Stimulated activated CD8-positive, alpha-beta memory T cell treated with anti-CD3 and anti-CD28 coated beads, Interleukin-12 subunit alpha, Interleukin-12 subunit beta, amount 100 ng/mL, for 24 hours (primary cell): ENCODE measurements around the gene SLC25A25.
A peak's percentile ranks its signal among the peaks of the same experiment; 100 is the strongest.

Experiments
- DNase-seq: peaks from one replicate; pipeline ENCODE4 v3.0.0-alpha.2; 2020; ENCODE audit errors: extremely low read depth

Gene SLC25A25

DNA sequence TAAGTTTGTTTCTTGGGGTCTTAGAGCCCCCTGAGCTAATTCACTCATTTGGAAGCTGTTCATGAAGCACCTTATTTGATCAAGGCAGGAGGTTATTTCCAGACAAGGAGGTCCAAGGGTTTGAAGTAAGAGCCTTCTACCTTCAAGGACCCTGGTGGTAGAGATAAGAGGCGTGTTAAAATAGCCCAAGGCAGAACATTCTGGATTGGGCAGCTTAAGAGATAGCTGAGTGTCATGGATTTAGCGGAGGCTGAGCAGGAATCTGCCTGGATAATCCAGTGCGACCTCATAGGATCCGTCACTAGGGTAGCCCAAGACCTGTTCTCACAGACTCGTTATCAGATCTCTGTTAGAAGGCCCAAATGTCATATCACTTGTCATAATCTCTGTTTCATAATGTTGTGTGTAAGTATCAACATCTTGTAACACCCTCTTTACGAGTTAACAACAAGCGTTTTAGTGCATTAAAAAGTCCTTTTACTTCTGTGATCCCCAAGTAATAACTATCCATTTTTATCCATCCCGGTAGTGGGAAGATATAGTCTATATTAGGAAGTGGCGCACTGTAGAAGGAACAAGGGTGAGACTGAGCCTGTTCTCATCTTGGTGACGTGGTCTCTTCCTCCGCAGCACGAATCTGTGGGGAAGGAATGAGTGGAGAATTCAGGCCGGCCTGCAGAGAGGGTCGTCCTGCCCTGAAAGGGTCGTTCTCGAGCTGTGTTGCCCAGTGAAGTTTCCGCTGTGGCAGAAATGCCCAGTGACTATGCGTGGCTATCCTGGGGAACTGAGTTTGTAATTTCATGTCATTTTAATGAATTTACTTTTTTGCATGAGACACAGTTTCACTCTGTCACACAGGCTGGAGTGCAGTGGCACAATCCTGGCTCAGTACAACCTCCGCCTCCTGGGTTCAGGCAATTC, 28.8 kb downstream of the SLC25A25 start:
- DNase-seq: no peak

DNA sequence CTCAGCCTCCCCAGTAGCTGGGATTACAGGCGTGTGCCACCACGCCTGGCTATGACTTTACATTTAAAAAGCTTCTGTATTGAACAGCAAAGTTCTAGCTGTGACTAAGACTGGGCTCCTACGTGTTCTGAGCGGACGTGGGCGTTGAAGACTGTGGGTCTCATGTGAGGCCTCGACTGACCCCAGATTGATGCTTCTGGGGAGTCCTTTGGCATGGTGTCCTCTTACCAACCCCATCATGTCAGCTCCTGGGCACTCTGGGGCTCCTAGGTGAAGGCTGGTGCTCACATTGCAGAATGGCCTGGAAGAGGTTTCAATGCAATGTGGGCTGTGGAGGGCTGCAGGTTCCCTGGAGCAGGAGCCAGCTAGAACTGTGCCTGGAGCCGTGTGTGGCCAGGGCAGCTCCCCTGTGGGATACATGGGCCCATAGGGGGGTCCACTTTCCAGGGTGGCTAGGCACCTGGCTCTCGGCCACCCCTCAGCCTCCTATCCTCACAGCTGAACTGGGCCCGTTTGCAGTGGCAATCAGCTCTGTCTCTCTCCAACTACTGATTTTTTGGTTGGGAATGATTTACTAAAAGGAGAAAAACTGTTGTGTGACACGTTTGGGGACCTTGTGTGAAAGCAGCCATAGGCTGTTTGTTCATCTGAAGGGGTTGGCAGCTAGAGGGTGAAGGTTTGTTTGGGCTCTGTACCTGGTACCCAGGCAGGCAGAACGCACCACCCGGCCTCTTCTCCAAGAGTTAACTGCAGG, 29.7 kb downstream of the SLC25A25 start:
- DNase-seq: no peak

GRCh38 chr9:128098297-128099230, 30.5 kb downstream of the SLC25A25 start:
- peak; percentile 30 for DNase-seq

GRCh38 chr9:128099231-128099931, 31.3 kb downstream of the SLC25A25 start:
- no peak for DNase-seq

GRCh38 chr9:128099932-128100491, 32.0 kb downstream of the SLC25A25 start:
- no peak for DNase-seq

- DNase-seq: no peak
These were observed 32.5 kb downstream of the SLC25A25 start for GRCh38 chr9:128100581-128100980.

GRCh38 chr9:128101231-128101661, 33.2 kb downstream of the SLC25A25 start:
- no peak for DNase-seq

DNA sequence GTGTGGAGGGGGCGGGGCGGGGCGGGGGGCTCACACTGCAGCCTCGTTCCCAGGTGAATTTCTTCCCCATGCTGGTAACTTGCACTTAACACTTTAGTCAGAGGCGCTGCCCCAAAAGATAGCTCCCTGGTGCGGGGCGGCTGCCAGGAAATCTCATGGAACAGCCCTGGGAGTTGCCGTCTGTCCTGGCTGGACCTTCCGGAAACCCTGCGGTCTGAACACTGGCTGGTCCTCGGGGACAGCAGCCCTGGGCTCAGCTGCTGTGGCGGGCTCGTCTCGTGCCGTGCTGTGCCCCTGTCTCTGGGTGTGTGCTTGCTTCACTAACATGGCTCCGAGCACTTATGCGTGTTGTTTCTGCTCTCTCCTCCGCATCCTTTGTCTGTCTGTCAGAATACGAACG, 33.7 kb downstream of the SLC25A25 start:
- no peak for DNase-seq

GRCh38 chr9:128102196-128102595, 34.2 kb downstream of the SLC25A25 start:
- no peak for DNase-seq

DNA sequence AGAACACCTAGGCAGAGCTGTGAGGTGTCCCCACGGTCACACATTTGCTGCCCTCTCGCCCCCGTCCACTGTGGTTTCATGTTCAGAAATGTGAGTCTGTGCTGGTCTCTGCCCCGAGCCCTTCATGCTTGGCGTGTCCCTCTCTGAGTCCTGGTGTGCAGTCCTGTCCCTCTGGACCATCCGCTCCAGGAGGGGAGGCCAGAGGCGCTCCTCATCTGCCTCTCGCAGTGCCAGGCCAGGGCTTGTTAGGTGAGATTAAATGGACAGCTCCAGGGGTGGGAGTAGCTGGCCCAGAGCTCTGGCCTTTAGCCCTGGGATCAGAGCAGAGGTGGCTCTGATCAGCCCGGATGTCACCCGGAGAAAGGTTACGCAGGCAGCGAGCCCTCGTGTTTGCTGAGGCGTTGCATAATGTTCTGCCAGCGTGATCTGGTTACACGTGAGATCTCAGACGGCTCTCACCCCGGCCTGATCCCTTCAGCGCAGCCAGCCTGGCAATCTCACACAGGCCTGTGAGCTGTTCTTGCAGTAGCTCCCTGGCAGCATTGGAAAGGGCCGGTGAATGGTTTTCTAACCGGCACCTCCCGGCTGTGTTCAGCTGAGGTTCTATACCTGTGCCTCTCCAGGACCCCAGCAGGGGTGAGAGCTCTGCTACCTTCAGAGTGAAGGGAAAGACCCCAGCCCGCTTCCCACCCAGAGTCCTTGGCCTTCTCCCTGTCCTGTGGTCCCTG, 35.0 kb downstream of the SLC25A25 start:
- no peak for DNase-seq

DNA sequence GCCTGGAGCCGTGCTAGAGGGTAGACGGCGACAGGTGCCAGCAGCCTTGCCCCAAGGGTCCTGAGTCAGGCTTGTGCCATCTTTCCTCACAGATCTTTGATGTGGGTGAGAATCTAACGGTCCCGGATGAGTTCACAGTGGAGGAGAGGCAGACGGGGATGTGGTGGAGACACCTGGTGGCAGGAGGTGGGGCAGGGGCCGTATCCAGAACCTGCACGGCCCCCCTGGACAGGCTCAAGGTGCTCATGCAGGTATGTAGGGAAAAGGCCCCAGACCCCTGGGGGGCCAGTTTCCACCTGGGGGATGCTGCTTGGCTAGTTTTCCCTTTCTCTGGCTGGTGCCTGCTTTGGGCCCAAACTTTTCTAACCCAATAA, 35.5 kb downstream of the SLC25A25 start:
- DNase-seq: no peak

DNA sequence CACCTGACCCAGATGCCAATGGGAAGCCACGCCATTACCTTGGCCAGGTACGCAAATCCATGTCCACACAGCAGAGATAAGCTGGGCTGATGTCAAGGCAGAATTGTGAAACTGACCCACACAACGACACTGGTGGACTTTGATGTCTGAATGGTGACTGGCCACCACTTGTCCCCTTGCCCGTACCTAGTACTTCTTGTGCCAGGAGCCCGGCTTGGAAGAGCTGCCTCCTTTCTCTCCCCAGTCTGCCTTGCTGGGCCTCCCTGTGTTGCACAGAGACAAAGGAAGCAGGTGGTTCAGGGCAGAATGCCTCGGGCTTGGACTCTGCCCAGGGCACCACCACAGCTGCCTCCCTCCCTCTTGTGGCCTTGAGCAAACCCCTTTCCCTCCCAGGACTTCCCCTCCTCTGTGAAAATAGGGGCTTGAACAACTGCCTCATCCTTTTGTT, 36.2 kb downstream of the SLC25A25 start:
- DNase-seq: no peak

- DNase-seq: no peak
These were observed 37.6 kb downstream of the SLC25A25 start for GRCh38 chr9:128105538-128106175.

GRCh38 chr9:128106181-128106939, 38.3 kb downstream of the SLC25A25 start:
- DNase-seq: no peak

- DNase-seq: no peak
These were observed 39.0 kb downstream of the SLC25A25 start for GRCh38 chr9:128106940-128107467.

DNA sequence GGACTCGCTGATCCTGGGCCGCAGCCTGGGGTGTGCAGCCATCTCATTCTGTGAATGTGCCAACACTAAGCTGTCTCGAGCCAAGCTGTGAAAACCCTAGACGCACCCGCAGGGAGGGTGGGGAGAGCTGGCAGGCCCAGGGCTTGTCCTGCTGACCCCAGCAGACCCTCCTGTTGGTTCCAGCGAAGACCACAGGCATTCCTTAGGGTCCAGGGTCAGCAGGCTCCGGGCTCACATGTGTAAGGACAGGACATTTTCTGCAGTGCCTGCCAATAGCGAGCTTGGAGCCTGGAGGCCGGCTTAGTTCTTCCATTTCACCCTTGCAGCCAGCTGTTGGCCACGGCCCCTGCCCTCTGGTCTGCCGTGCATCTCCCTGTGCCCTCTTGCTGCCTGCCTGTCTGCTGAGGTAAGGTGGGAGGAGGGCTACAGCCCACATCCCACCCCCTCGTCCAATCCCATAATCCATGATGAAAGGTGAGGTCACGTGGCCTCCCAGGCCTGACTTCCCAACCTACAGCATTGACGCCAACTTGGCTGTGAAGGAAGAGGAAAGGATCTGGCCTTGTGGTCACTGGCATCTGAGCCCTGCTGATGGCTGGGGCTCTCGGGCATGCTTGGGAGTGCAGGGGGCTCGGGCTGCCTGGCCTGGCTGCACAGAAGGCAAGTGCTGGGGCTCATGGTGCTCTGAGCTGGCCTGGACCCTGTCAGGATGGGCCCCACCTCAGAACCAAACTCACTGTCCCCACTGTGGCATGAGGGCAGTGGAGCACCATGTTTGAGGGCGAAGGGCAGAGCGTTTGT, 39.6 kb downstream of the SLC25A25 start:
- no peak for DNase-seq

- no peak for DNase-seq
These were observed 40.4 kb downstream of the SLC25A25 start for GRCh38 chr9:128108269-128109049.
